Measurements from ENCODE around the gene APCDD1L.

APCDD1L gene

GRCh38 chr20:58497724-58498469 lies 17.3 kb downstream of the APCDD1L start:
- no peak for TF ChIP-seq CTCF (IDR thresholded peaks at IDR 0.05; ENCODE audit: control extremely low read depth, extremely low read depth, low read depth, missing control alignments)
- CTCF ChIA-PET: interaction anchor here (0.8 kb wide), 1 partner anchor 50 kb away, joined by 3 read pairs; no protein-coding TSS in a partner anchor
- POLR2A ChIA-PET: no interaction called here
- no peak for DNase-seq (ENCODE audit: extremely low spot score)

- ChIA-PET POLR2A (no interaction called here), CTCF (interaction anchor here (0.8 to 1.1 kb wide), 2 partner anchors 14 to 49 kb away, joined by 3 read pairs; no protein-coding TSS in a partner anchor)
- no peak for TF ChIP-seq CTCF (IDR thresholded peaks at IDR 0.05; ENCODE audit: control extremely low read depth, extremely low read depth, low read depth, missing control alignments)
- DNase-seq (ENCODE audit: extremely low spot score): no peak
Measured at GRCh38 chr20:58497076-58497641, 18.0 kb downstream of the APCDD1L start.

GRCh38 chr20:58496429-58496769 lies 18.8 kb downstream of the APCDD1L start:
- ChIA-PET CTCF (interaction anchor here (1.1 kb wide), 1 partner anchor 13 kb away, joined by 3 read pairs; no protein-coding TSS in a partner anchor), POLR2A (no interaction called here)
- no peak for DNase-seq (ENCODE audit: extremely low spot score)
- TF ChIP-seq CTCF (IDR thresholded peaks at IDR 0.05; ENCODE audit: control extremely low read depth, extremely low read depth, low read depth, missing control alignments): no peak

DNA sequence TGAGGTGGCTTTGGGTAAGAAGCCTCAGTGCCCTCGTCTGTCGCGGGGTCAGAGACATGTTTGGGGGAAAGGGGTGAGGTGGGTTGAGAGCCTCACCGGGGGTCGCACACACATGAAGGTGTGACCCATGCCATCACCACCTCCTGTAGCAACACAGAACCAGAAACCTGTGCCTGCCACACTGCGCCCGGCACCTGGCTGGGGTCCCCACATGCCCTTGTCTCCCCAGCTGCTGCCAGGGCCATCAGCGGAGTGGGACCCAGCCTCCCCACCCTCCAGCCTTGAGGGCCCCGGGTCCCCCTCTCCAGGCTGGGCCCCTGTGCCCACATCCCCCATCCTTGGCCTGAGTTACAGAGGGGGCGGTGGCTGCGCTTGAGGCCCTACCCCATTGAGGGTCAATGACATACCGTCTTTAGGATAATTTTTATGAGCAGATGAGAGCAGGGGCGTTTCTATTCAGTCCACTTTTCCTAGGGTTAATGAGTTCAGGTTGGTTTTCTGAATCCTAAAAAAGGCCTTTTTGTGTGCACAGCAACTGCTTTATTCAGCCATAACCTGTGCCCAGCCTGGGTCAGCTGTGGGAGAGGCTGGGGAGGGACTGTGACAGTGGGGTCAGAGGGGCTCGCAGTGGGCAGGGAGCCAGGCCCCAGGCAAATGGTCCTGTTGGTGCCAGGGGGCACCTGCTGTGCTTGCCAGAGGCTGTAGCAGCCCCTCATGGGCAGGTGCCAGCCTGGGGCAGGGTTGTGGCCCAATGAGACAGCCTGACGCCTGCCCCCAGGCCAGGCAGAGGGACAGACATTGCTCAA lies 19.4 kb downstream of the APCDD1L start:
- DNase-seq (ENCODE audit: extremely low spot score): no peak
- TF ChIP-seq CTCF (IDR thresholded peaks at IDR 0.05; ENCODE audit: control extremely low read depth, extremely low read depth, low read depth, missing control alignments): no peak
- ChIA-PET CTCF (no interaction called here), POLR2A (no interaction called here)

DNA sequence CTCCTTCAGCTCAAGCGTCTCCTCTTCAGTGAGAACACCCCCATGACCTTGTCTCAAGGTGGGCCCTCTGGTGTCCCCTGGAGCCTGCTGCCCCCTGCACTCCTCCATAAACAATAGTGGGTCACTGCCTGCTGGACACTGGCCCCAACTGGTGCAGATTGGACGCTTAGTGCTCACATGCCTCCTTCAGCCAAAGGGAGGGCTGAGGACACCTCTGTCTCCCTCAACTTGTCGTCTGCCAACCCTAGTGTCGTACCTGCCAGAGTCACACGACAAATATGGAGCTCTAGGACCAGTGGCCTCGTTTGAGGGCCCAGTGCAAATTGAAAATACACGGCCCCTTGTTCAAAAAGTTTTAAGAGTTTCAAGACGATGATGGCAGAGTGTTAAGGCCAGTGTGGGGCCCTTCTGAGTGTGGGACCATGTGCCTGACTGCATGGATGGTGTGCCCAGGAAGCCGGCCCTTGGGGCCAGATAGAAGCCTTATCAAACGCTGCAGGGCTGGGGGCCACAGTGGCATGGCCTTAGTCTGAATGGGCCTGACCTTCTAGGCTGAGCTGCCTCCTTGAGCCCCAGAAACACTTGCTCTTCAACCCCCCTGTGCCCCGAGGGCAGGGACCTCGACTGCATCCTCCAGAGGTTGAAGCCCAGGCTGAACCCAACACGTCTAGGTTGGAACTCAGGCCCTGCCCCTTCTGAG lies 20.1 kb downstream of the APCDD1L start:
- ChIA-PET CTCF (no interaction called here), POLR2A (no interaction called here)
- no peak for DNase-seq (ENCODE audit: extremely low spot score)
- TF ChIP-seq CTCF (IDR thresholded peaks at IDR 0.05; ENCODE audit: control extremely low read depth, extremely low read depth, low read depth, missing control alignments): no peak

All from GM10248 (cell line).